ENCODE measurements around the gene HSPG2. TPM values are rescaled to one million over a fixed set of nuclear protein-coding genes. Genes with fewer than 3 reads are reported as not detected.
A peak's percentile ranks its signal among the peaks of the same experiment; 100 is the strongest.

The HSPG2 gene
- total and polyA plus RNA-seq, 2 of the 13 experiments (the other 11 are each of a cell fraction or from before 2014, with no cell fraction given), result 9.1 to 13.1 TPM

DNA sequence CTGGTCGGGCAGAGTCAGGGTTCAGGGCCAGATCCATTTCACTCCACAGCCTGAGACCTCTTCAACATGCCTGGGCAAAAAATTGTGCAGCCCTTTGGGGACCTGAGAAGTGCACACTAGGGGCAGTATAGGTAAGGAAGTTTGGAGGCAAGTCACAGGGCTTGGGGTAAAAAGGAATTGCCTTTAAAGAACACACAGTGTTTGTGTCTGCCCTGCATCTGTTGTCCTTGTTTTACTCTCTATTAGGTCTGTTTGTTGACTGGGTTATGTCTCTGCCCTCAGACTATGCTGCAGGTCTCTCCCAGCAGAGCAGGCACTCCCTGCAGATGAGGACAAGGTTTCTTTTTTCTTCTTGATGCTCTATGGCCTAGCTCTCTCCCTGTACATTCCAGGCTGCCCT, 103.0 kb downstream of the HSPG2 start (continued):
- TF ChIP-seq, protein P1, sequence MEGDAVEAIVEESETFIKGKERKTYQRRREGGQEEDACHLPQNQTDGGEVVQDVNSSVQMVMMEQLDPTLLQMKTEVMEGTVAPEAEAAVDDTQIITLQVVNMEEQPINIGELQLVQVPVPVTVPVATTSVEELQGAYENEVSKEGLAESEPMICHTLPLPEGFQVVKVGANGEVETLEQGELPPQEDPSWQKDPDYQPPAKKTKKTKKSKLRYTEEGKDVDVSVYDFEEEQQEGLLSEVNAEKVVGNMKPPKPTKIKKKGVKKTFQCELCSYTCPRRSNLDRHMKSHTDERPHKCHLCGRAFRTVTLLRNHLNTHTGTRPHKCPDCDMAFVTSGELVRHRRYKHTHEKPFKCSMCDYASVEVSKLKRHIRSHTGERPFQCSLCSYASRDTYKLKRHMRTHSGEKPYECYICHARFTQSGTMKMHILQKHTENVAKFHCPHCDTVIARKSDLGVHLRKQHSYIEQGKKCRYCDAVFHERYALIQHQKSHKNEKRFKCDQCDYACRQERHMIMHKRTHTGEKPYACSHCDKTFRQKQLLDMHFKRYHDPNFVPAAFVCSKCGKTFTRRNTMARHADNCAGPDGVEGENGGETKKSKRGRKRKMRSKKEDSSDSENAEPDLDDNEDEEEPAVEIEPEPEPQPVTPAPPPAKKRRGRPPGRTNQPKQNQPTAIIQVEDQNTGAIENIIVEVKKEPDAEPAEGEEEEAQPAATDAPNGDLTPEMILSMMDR (CRISPR knock-in tag; IDR thresholded peaks at IDR 0.05), result peak; percentile 16; the same call in 1 of the 2 replicates
- TF ChIP-seq, protein P2, sequence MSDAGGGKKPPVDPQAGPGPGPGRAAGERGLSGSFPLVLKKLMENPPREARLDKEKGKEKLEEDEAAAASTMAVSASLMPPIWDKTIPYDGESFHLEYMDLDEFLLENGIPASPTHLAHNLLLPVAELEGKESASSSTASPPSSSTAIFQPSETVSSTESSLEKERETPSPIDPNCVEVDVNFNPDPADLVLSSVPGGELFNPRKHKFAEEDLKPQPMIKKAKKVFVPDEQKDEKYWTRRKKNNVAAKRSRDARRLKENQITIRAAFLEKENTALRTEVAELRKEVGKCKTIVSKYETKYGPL (CRISPR knock-in tag; IDR thresholded peaks at IDR 0.05), result no peak
- TF ChIP-seq ZSCAN22 (CRISPR knock-in tag; IDR thresholded peaks at IDR 0.05), result 0 out of 2 replicates have a peak, but pooled peaks have one; percentile 42

DNA sequence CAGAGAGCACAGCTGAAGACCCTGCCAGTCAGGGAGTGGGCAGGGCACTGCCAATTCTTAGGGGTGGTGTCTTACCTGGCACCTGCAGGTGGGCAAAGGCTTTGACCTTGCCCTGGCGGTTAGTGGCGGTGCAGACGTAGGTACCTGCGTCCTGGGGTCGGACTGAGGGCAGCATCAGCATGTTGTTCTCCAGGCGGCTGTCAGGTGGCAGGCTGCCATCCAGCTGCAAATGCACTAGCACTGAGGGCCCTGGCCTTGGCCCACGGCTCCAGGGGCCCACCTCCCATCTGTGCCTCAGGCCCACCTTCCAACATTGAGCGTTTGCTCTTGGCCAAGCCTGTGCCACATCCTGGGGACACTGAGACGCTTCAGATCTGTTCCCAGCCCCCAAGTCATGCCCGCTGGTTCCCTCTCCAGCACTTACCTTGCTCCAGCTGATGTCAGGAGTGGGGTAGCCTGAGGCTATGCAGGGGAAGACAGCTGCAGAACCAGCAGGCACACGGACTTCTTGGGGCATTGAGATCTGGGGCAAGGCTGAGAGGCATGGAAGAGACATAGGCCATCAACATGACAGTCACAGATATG, 103.6 kb downstream of the HSPG2 start:
- peaks cover 30 to 40% of the 10 kb centered on the region in 2 experiments for H3K36me3 ChIP-seq (replicated peaks in 1 of 2; ENCODE audit: control insufficient read depth in 1 of 2, insufficient read depth in 2 of 2, low read length in 2 of 2)

More for the DNA sequence above, 103.6 kb downstream of the HSPG2 start:
- H2AFZ ChIP-seq (ENCODE audit: low read length), result no peak overlapping the region
- WGBS (ENCODE audit: low lambda C conversion rate), result 100% methylated on average over 1 of the region's 11 CpGs
- DNase-seq (ENCODE audit: low spot score) (no peak), FAIRE-seq (no peak), ATAC-seq (no peak)
- in situ Hi-C loops (cut with HindIII; ENCODE audit: extremely low pct_ligation_motif_present, low pct_unique_long_range_greater_than_20kb), result no loop called here
- H3K79me2 ChIP-seq (ENCODE audit: insufficient read depth, low read length), result no peaks in the 10 kb centered on the region
- H3K4me1 ChIP-seq (ENCODE audit: insufficient read depth, low read length), result 0 out of 2 replicates have a peak, but pooled peaks cover 8% of the 10 kb centered on the region
- ChIA-PET POLR2A (no interaction called here), CTCF (ENCODE audit: low intra/inter-chr PET ratio, low total read pairs) (no interaction called here)
- H3K9ac ChIP-seq (ENCODE audit: insufficient read depth, low read depth, low read length), result no peak overlapping the region
- no peak overlapping the region for H3K4me2 ChIP-seq (ENCODE audit: low read depth, low read length)
- no peaks in the 10 kb centered on the region for H3K27me3 ChIP-seq (ENCODE audit: control insufficient read depth in 1 of 2, insufficient read depth in 2 of 2, low read length in 2 of 2)
- no peaks in the 10 kb centered on the region for H3K9me3 ChIP-seq (ENCODE audit: low read length)
- no TSS peak for BruUV-seq (replicated peaks)
- intact Hi-C loops (cut with micrococcal nuclease; ENCODE audit: unreplicated experiment), result no loop called here
- no peak overlapping the region for H3K27ac ChIP-seq (ENCODE audit: extremely low read length, insufficient read depth, low read length)
- TF ChIP-seq ZNF251 (CRISPR knock-in tag; IDR thresholded peaks at IDR 0.05) (no peak), SALL1 (CRISPR knock-in tag; IDR thresholded peaks at IDR 0.05) (no peak), ZNF687 (CRISPR knock-in tag; IDR thresholded peaks at IDR 0.05) (0 out of 2 replicates have a peak, but pooled peaks have one; percentile 15)
- H4K20me1 ChIP-seq (ENCODE audit: insufficient read depth, low read length), result no peaks in the 10 kb centered on the region
- H3K4me3 ChIP-seq (replicated peaks in 1 of 3; ENCODE audit: insufficient read depth in 1 of 3, low read depth in 2 of 3, low read length in 3 of 3), result no peak overlapping the region
